ENCODE measurements around the gene ONECUT2.

DNA sequence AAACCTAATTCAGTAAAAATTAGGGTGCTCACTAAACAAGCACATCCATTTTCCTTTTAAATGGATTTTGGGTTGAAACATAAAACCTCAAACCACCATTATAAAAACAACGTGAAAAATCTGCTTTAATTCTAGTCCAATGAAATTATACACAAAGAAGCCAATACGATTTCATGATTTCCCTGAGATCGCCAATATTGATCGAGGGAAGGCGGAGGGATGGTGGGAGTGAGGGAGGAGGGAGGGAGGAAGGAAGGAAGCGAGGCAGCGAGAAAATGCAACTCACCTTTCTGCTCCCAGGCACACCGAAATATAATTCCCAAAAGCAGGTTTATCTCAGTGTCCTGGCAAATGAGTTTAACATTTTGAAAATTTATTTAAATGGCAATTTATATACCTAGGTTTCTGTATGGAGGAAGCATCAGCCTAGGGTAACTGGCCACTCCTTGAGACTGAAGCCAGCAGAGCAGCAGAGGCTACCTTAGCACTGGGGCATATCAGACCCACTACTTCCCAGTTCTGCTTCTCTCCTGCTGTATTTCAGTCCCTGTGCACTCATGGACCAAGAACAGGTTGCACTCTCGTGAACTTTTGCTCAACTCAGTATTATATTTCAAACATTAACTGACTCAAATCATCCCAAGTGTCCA lies 2.3 kb upstream of the ONECUT2 start:
- no peak for TF ChIP-seq CTCF (IDR thresholded peaks at IDR 0.05)
- TF ChIP-seq POLR2A (IDR thresholded peaks at IDR 0.05) = no peak
